ENCODE data around the gene PBLD. TPM values are rescaled to one million over a fixed set of nuclear protein-coding genes. Genes with fewer than 3 reads are reported as not detected.
"Not testable (repeated sequence)": the region's sequence is repeated elsewhere in the genome, so short reads cannot be mapped to it uniquely, and the experiment has no call there.

Gene PBLD
- total RNA-seq, 4 donors from 2014 or later, result 4.9 to 12.3 (median 7.6) TPM

GRCh38 chr10:68253346-68253745 lies 79.4 kb downstream of the PBLD start:
- no peak for TF ChIP-seq CTCF (IDR thresholded peaks at IDR 0.05)
- ATAC-seq (ENCODE audit: low FRiP score) (no peak), DNase-seq (ENCODE audit: low spot score) (no peak)

GRCh38 chr10:68251625-68252495 lies 80.9 kb downstream of the PBLD start:
- no peak for TF ChIP-seq CTCF (IDR thresholded peaks at IDR 0.05)
- ATAC-seq (ENCODE audit: low FRiP score), result no peak
- DNase-seq (ENCODE audit: low spot score), result no peak

- TF ChIP-seq CTCF (IDR thresholded peaks at IDR 0.05), result no peak
- no peak for ATAC-seq (ENCODE audit: low FRiP score)
- no peak for DNase-seq (ENCODE audit: low spot score)
These were observed 81.6 kb downstream of the PBLD start for GRCh38 chr10:68251151-68251550.

GRCh38 chr10:68249297-68249696 lies 83.4 kb downstream of the PBLD start:
- no peak for ATAC-seq (ENCODE audit: low FRiP score)
- no peak for DNase-seq (ENCODE audit: low spot score)
- no peak for TF ChIP-seq CTCF (IDR thresholded peaks at IDR 0.05)

- no peak for ATAC-seq (ENCODE audit: low FRiP score)
- TF ChIP-seq CTCF (IDR thresholded peaks at IDR 0.05), result no peak
- no peak for DNase-seq (ENCODE audit: low spot score)
These were observed 84.8 kb downstream of the PBLD start for GRCh38 chr10:68247931-68248330.

GRCh38 chr10:68246397-68246796 lies 86.3 kb downstream of the PBLD start:
- DNase-seq (ENCODE audit: low spot score); ATAC-seq (ENCODE audit: low FRiP score): not testable (repeated sequence)

GRCh38 chr10:68242051-68242450 lies 90.7 kb downstream of the PBLD start:
- no peak for DNase-seq (ENCODE audit: low spot score)

More at GRCh38 chr10:68242051-68242450, 90.7 kb downstream of the PBLD start:
- ATAC-seq (ENCODE audit: low FRiP score), result no peak
- no peak for TF ChIP-seq CTCF (IDR thresholded peaks at IDR 0.05)

Data from omental fat pad (tissue), 4 donors.